HuH-7.5 (cell line): ENCODE measurements around the gene SLC35B4.

ENCODE experiments used
- DNase-seq: peaks from one replicate; pipeline ENCODE4 v3.0.0; 2011; ENCODE audit warnings: low spot score

The SLC35B4 gene

DNA sequence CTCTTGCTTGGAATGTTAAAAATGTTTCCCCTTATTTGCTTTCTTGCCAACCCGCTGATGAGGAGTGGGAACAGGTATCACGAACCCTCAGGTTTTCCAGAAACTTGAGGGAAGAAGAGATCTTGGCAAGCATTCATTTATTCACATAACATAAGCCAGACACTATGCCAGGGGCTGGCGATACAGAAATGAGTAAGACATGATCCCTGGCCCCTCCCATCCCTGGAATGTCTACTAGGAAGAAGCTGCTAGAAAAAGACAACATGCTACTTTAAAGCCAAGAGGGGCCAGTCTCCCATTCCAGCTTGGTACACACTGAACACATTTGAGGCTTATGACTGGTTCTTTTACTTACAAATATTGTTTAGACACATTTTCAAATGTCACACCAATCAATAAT is 26.4 kb downstream of the SLC35B4 start:
- DNase-seq, result no peak

GRCh38 chr7:134289841-134290240 is 26.9 kb downstream of the SLC35B4 start:
- DNase-seq, result no peak

DNA sequence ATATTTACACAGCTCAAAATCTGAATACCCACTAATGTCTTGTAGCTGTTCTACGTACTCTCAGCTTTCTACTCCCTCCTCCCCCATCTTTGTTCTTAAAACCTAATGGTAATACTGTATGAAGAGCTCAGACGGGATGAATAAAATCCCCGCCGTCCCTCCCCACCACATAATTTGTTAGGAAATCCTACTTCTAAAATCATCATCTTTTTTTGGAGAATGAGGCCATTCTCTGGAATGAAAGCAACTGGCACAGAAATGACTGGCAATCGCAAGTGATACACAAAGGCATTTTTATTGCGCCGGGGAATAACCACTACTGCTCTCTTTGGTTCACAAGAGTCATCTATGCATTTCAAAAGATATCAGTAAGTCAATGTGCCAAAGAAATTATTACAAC is 27.3 kb downstream of the SLC35B4 start:
- no peak for DNase-seq

DNA sequence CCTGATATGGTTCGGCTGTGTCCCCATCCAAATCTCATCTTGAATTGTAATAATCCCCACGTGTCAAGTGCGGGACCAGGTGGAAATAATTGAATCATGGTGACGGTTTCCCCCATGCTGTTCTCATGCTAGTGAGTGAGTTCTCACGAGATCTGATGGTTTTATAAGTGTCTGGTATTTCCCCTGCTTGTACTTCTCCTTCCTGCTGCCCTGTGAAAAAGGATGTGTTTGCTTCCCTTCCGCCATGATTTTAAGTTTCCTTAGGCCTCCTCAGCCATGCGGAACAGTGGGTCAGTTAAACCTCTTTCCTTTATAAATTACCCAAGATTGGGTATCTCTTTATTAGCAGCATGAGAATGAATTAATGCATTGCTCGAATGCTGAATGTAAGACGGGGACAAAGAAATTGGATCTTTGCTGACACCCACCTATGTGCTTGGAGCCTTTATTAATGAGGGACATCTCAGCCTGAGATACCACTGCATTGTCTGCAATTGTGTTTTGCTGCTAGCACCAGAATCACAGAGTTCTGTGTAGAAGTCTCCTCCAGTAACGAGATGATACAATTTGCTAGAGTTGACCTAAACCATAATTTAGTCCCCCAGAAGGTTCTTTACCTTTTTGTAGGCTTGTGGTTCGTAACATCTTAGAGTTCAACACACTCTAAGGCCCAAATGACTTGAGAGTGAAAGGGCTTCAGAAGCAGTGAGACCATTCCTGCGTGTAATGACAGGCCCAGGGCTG is 28.6 kb downstream of the SLC35B4 start:
- no peak for DNase-seq

GRCh38 chr7:134284952-134285351 is 31.8 kb downstream of the SLC35B4 start:
- no peak for DNase-seq

DNA sequence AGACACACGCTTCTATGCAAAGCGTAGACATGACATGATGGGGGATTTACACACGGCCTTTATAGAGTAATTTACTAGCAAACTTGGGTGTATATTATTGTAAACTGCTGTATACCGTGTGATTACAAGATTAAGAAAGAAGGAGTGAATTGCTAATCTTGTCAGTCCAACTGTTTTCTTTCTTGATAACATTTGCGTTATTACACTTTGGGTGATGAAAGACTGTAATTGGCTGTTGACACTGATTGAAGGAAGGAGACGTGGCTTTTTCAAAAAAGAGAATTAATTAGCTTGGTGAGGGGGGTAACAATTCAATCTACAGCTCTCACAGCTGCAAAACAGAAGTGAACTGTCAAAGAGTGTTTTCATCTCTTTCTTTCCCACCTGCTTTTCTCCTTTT is 32.7 kb downstream of the SLC35B4 start:
- no peak for DNase-seq

- DNase-seq, result no peak
Observed at GRCh38 chr7:134280508-134280907, 36.2 kb downstream of the SLC35B4 start.

DNA sequence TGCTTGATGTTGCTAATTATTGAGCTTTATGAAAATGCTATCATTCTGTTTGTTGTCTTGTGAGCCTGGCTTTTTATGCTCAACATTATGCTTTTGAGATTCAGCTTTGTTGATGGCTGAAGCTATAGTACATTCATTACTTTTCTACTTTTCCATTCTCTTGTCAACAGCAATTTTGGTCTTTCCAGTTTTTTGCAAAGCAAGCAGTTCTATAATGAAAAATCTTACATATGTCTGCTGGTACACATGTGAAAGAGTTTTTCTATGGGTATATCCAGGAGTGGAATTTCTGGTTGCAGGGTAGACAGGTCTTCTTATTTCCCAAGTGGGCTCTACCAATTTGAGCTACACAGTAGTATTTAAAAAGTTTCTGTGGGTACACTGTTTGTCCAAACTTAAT is 36.8 kb downstream of the SLC35B4 start:
- no peak for DNase-seq

DNA sequence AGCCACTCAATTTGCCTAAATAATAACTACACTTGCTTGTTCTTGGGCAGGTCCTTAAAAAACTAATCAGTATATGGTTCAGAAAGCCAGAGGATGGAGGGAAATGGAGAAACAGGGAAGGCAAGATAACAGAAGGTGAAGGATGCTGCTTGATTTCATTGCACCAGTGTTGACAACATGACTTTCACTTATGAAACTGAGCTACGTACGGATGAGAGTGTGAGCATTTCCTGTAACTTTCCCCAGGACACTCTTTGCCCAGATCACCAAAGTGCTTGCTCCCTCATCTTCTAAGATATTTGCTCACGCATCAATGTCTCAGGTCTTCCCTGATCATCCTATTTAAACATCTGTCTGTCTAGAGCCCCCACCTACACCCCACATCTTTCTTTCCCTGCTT is 37.4 kb downstream of the SLC35B4 start:
- DNase-seq, result no peak

DNA sequence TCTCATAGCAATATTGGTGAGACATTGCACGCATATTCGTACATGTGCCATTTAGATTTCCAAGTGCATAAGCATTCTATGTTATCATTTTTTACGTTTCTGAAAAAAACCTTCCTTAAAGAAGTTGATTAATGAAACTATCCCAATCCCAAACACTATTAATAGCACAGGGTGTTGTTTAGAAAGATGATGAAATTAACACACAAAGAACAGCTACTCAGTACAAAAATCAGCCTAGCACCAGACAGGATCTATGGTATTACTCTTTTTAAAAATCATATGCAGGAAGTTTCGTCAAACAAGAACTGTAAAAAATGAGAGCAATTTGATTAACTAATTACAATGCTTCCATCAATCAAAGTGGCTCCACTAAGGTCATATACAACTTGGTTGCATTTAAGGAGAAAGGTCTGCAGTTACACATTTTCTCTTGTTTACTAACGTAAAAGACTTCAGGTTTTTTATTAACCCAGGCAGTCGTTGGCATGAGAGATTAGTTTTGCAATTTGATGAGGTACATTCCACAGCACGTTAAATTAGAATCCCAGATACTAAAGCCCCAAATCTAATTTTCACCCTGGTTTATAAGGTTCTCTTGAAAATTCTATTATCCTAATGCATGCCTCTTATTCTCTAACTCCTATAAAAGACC is 38.1 kb downstream of the SLC35B4 start:
- no peak for DNase-seq

- no peak for DNase-seq
Observed at GRCh38 chr7:134276951-134277350, 39.8 kb downstream of the SLC35B4 start.

GRCh38 chr7:134262322-134262721 is 54.4 kb downstream of the SLC35B4 start:
- no peak for DNase-seq

DNA sequence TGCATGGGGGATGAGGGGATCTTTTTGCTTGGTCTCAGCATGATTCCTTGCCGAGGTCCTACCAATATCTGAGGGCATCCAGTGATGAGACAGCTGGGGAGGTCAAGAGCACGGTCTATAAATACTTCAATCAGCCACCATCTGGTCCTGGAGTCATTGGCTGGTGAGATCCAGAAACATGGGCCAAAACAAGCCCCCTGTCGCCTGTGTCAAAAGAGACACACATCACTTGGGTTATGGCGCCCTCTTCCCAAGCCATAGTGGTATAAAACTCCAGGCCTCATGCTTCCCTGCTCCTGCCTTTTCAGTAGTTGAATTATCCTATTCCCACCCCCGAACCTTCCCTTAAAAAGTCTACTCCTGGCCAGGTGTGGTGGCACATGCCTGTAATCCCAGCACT is 60.9 kb downstream of the SLC35B4 start:
- no peak for DNase-seq

- DNase-seq, result no peak
Observed at GRCh38 chr7:134254311-134254710, 62.4 kb downstream of the SLC35B4 start.

DNA sequence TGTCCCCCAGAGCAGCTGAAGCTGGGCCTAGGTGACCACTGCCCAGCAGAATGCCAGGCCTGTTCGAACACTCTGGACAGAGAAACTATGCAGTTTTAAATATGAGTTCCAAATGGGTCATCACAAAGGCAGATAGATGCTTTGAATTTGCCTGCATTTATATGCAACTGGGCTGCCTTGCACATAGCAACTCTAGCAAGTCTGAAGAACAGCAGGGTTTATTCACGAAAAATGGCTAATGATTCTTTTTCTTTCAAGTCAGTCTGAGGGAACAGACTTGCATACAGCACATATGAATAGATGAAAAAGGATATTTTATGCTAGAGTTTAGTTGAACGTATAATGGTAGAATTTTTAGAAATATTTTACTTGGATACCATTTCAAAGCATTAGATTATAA is 68.5 kb downstream of the SLC35B4 start:
- no peak for DNase-seq

- no peak for DNase-seq
Observed at GRCh38 chr7:134246761-134247160, 70.0 kb downstream of the SLC35B4 start.

DNA sequence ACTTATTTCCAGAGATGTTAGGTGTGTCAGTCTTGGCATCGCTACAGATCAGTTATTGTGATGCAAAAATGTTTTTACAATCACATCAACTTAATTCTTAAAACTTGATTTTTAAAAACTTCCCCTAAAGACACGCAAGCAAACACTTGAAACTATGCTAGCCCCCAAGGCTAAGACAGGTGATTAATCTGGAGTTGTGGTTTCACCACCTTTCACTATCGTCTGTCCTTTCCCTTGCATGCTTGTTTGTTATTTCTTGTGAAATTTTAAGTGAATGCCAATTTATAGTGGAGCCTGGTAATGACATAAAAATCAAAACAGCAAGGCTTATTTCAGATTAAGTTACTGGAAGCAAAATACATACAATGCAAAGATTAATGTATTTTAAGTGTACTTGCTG is 70.4 kb downstream of the SLC35B4 start:
- DNase-seq, result no peak

DNA sequence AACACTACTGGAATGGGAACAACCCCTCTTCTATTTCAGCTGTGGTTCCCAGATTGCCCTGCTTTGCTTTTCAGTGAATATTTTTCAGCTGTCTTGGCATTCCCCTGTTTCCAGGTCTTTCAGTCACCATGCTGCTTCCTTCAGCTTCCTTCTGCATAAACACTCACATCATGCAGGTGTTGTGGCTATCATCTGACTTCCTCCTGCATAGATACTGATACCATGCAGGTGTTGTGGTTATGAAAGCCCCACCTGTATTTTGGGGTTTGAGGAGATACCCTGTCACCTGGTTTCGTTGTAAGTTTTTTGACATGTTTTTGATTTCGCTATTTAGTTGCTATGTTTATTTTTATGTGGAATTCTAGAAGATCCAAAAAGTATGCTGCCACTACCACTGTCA is 71.5 kb downstream of the SLC35B4 start:
- DNase-seq, result no peak
